ENCODE measurements around the gene BAIAP2. TPM values are rescaled to one million over a fixed set of nuclear protein-coding genes. Genes with fewer than 3 reads are reported as not detected.
A peak's percentile ranks its signal among the peaks of the same experiment; 100 is the strongest.

BAIAP2 gene
- total and polyA plus RNA-seq, 2 of the 13 experiments (the other 11 are each of a cell fraction or from before 2014, with no cell fraction given): 22.5 to 24.0 TPM

DNA sequence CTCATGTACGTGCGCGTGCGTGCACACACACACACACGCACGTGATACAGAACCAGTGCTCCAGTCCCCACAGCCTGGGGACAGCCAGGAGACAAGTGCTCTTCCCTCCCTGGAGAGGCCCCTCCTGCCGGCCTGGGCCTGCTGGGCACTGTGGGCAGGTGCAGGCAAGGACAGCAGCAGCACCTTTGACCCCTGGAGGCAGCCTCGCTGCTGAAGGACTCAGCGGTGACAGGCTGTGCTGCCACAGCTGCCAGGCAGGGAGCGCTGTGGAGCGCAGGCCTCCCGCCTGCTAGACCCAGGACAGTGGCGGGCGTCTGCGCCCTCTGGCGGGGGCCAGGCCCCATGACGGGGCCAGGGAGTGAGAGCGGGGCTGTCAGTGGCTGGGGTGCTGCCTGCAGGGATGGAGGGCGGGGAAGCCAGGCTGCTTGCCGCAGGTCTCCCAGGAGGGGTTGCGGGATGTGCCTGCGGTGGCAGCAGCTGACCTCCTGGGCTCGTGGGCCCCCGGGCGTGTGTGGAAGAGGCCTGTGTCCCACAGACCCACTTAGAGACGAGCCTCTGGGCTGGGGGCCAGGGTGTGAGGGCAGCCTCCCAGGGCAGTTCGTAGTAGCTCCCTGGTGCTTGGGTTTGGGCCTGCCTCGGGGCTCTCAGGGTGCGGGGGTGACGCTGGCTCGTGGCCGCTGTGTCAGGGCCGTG, 66.8 kb downstream of the BAIAP2 start (continued):
- TF ChIP-seq, protein P1, sequence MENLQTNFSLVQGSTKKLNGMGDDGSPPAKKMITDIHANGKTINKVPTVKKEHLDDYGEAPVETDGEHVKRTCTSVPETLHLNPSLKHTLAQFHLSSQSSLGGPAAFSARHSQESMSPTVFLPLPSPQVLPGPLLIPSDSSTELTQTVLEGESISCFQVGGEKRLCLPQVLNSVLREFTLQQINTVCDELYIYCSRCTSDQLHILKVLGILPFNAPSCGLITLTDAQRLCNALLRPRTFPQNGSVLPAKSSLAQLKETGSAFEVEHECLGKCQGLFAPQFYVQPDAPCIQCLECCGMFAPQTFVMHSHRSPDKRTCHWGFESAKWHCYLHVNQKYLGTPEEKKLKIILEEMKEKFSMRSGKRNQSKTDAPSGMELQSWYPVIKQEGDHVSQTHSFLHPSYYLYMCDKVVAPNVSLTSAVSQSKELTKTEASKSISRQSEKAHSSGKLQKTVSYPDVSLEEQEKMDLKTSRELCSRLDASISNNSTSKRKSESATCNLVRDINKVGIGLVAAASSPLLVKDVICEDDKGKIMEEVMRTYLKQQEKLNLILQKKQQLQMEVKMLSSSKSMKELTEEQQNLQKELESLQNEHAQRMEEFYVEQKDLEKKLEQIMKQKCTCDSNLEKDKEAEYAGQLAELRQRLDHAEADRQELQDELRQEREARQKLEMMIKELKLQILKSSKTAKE (CRISPR knock-in tag; IDR thresholded peaks at IDR 0.05; ENCODE audit: borderline replicate concordance): peak; percentile 86
- peak; percentile 98 for TF ChIP-seq CBX1 (IDR thresholded peaks at IDR 0.05; ENCODE audit: low read depth)
- no peak for TF ChIP-seq ZNF17 (CRISPR knock-in tag; IDR thresholded peaks at IDR 0.05)
- TF ChIP-seq, protein P2, sequence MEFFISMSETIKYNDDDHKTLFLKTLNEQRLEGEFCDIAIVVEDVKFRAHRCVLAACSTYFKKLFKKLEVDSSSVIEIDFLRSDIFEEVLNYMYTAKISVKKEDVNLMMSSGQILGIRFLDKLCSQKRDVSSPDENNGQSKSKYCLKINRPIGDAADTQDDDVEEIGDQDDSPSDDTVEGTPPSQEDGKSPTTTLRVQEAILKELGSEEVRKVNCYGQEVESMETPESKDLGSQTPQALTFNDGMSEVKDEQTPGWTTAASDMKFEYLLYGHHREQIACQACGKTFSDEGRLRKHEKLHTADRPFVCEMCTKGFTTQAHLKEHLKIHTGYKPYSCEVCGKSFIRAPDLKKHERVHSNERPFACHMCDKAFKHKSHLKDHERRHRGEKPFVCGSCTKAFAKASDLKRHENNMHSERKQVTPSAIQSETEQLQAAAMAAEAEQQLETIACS (CRISPR knock-in tag; IDR thresholded peaks at IDR 0.05): peak; percentile 76
- peak; percentile 76; the same call in 1 of the 2 replicates for TF ChIP-seq FOXK1 (CRISPR knock-in tag; IDR thresholded peaks at IDR 0.05; ENCODE audit: borderline replicate concordance, low read depth)
- no peak for TF ChIP-seq ZKSCAN5 (CRISPR knock-in tag; IDR thresholded peaks at IDR 0.05)
- no peak for TF ChIP-seq SNRNP70 (IDR thresholded peaks at IDR 0.05; ENCODE audit: low read depth, low read length)
- TF ChIP-seq RARG (CRISPR knock-in tag; IDR thresholded peaks at IDR 0.05; ENCODE audit: low read depth): no peak
- TF ChIP-seq, protein P3, sequence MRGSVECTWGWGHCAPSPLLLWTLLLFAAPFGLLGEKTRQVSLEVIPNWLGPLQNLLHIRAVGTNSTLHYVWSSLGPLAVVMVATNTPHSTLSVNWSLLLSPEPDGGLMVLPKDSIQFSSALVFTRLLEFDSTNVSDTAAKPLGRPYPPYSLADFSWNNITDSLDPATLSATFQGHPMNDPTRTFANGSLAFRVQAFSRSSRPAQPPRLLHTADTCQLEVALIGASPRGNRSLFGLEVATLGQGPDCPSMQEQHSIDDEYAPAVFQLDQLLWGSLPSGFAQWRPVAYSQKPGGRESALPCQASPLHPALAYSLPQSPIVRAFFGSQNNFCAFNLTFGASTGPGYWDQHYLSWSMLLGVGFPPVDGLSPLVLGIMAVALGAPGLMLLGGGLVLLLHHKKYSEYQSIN (CRISPR knock-in tag; IDR thresholded peaks at IDR 0.05; ENCODE audit: borderline replicate concordance): no peak
- 0 out of 2 replicates have a peak, but pooled peaks have one; percentile 48 for TF ChIP-seq PAF1 (CRISPR knock-in tag; IDR thresholded peaks at IDR 0.05)
- TF ChIP-seq, protein P4, sequence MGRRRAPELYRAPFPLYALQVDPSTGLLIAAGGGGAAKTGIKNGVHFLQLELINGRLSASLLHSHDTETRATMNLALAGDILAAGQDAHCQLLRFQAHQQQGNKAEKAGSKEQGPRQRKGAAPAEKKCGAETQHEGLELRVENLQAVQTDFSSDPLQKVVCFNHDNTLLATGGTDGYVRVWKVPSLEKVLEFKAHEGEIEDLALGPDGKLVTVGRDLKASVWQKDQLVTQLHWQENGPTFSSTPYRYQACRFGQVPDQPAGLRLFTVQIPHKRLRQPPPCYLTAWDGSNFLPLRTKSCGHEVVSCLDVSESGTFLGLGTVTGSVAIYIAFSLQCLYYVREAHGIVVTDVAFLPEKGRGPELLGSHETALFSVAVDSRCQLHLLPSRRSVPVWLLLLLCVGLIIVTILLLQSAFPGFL (CRISPR knock-in tag; IDR thresholded peaks at IDR 0.05): 0 out of 2 replicates have a peak, but pooled peaks have one; percentile 45
- TF ChIP-seq, protein P5, sequence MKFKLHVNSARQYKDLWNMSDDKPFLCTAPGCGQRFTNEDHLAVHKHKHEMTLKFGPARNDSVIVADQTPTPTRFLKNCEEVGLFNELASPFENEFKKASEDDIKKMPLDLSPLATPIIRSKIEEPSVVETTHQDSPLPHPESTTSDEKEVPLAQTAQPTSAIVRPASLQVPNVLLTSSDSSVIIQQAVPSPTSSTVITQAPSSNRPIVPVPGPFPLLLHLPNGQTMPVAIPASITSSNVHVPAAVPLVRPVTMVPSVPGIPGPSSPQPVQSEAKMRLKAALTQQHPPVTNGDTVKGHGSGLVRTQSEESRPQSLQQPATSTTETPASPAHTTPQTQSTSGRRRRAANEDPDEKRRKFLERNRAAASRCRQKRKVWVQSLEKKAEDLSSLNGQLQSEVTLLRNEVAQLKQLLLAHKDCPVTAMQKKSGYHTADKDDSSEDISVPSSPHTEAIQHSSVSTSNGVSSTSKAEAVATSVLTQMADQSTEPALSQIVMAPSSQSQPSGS (CRISPR knock-in tag; IDR thresholded peaks at IDR 0.05): peak; percentile 95
- no peak for TF ChIP-seq ZNF841 (CRISPR knock-in tag; IDR thresholded peaks at IDR 0.05; ENCODE audit: borderline replicate concordance)
- TF ChIP-seq NFKBIZ (CRISPR knock-in tag; IDR thresholded peaks at IDR 0.05): peak; percentile 90; the same call in 1 of the 2 replicates
- TF ChIP-seq, protein P6, sequence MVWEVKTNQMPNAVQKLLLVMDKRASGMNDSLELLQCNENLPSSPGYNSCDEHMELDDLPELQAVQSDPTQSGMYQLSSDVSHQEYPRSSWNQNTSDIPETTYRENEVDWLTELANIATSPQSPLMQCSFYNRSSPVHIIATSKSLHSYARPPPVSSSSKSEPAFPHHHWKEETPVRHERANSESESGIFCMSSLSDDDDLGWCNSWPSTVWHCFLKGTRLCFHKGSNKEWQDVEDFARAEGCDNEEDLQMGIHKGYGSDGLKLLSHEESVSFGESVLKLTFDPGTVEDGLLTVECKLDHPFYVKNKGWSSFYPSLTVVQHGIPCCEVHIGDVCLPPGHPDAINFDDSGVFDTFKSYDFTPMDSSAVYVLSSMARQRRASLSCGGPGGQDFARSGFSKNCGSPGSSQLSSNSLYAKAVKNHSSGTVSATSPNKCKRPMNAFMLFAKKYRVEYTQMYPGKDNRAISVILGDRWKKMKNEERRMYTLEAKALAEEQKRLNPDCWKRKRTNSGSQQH (CRISPR knock-in tag; IDR thresholded peaks at IDR 0.05; ENCODE audit: low read depth): peak; percentile 84; the same call in 1 of the 2 replicates
- TF ChIP-seq MAZ (IDR thresholded peaks at IDR 0.05; ENCODE audit: borderline replicate concordance, low read depth, low read length): peak; percentile 94
- peak; percentile 95 for TF ChIP-seq MAZ (CRISPR knock-in tag; IDR thresholded peaks at IDR 0.05; ENCODE audit: low read depth)
- no peak for TF ChIP-seq SMARCC2 (IDR thresholded peaks at IDR 0.05)
- peak; percentile 76 for TF ChIP-seq ELF1 (CRISPR knock-in tag; IDR thresholded peaks at IDR 0.05)
